ENCODE results near the gene PCDH8. TPM values are rescaled to one million over a fixed set of nuclear protein-coding genes. Genes with fewer than 3 reads are reported as not detected.

Gene PCDH8
- total RNA-seq, 4 donors from 2014 or later: not detected

DNA sequence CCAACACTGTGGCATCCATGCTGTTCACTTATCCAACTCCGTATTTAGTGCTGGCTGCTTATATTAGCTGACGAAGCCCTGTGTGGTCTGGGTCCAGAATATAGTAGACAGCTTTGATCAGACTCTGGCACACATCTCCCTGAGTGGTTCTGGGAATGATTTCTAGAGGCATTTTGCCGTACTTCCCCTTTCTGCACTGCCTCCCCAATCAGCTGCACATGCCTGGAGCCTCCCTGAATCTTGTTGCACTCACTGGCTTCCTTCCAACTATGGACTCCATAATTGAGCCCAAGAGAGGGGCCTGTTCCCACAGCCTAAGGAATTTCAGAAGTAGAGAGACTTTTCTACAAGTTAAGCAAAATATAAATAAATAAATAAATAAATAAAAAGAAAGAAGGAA is 30.4 kb upstream of the PCDH8 start:
- Histone ChIP-seq H3K9me3 (peaks cover 0 to 23% (median 3%) of the 10 kb centered on the region in 3 donors), H3K4me1 (no peaks in the 10 kb centered on the region)
- intact Hi-C loops (cut with DNase I): no loop called here

GRCh38 chr13:52870143-52870542 is 21.7 kb upstream of the PCDH8 start:
- Histone ChIP-seq H3K27ac (no peak overlapping the region), H3K4me1 (no peaks in the 10 kb centered on the region), H3K27me3 (peaks cover 0 to 13% (median 0%) of the 10 kb centered on the region in 4 donors), H3K9me3 (peaks cover 0 to 19% (median 0%) of the 10 kb centered on the region in 3 donors), H3K4me3 (no peak overlapping the region), H3K36me3 (no peaks in the 10 kb centered on the region)
- no peak for DNase-seq
- 63 to 76% methylated on average over 3 of the region's 3 CpGs for WGBS, 2 donors
- intact Hi-C loops (cut with DNase I): no loop called here
- TF ChIP-seq POLR2A (IDR thresholded peaks at IDR 0.05) (no peak), CTCF (IDR thresholded peaks at IDR 0.05) (no peak)

More for the DNA sequence above, 30.4 kb upstream of the PCDH8 start:
- 65 to 69% methylated on average over 3 of the region's 3 CpGs for WGBS, 2 donors
- no peak for DNase-seq
- no peak overlapping the region for H3K4me3 ChIP-seq
- TF ChIP-seq CTCF (IDR thresholded peaks at IDR 0.05) (no peak), POLR2A (IDR thresholded peaks at IDR 0.05) (no peak)
- no peaks in the 10 kb centered on the region for H3K27me3 ChIP-seq
- no peaks in the 10 kb centered on the region for H3K36me3 ChIP-seq
- H3K27ac ChIP-seq: no peak overlapping the region

- intact Hi-C loops (cut with DNase I): no loop called here
- Histone ChIP-seq H3K27ac (no peak overlapping the region), H3K36me3 (no peaks in the 10 kb centered on the region), H3K9me3 (peaks cover 0 to 13% (median 0%) of the 10 kb centered on the region in 3 donors), H3K4me1 (no peaks in the 10 kb centered on the region), H3K27me3 (peaks cover 0 to 13% (median 0%) of the 10 kb centered on the region in 4 donors), H3K4me3 (no peak overlapping the region)
- WGBS, 2 donors: 44 to 57% methylated on average over 4 of the region's 4 CpGs
- TF ChIP-seq POLR2A (IDR thresholded peaks at IDR 0.05): no peak
- no peak for TF ChIP-seq CTCF (IDR thresholded peaks at IDR 0.05)
- DNase-seq: no peak
These were observed 21.2 kb upstream of the PCDH8 start for GRCh38 chr13:52869621-52870020.

DNA sequence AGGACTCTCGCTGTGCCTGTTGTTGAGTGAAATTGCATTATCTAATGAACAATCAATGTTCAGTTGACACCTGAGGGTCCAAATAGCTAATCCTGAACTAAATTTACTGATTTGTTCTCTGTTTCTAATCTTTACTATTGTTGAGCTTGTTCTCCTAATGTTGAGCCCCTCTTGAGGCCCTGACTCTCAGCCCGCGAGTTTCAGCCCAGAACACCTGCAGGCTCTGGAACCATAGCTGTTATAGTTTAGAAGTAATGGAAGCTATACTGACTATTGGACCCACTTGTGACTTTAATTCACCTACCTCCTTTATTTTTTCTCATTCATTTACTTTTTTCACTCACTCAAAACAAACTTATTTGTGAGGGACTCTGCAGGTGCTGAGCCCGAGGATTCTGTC is 20.6 kb upstream of the PCDH8 start:
- intact Hi-C loops (cut with DNase I): no loop called here
- H3K27me3 ChIP-seq: peaks cover 0 to 13% (median 0%) of the 10 kb centered on the region in 4 donors
- no peaks in the 10 kb centered on the region for H3K4me1 ChIP-seq
- H3K36me3 ChIP-seq: no peaks in the 10 kb centered on the region
- WGBS, 2 donors: 75 to 81% methylated on average over 4 of the region's 4 CpGs
- no peak overlapping the region for H3K4me3 ChIP-seq
- no peak for DNase-seq
- no peak overlapping the region for H3K27ac ChIP-seq
- peaks cover 0 to 8% (median 0%) of the 10 kb centered on the region in 3 donors for H3K9me3 ChIP-seq
- TF ChIP-seq POLR2A (IDR thresholded peaks at IDR 0.05) (no peak), CTCF (IDR thresholded peaks at IDR 0.05) (no peak)

- intact Hi-C loops (cut with DNase I): no loop called here
- Histone ChIP-seq H3K36me3 (no peaks in the 10 kb centered on the region), H3K27ac (no peak overlapping the region), H3K9me3 (no peaks in the 10 kb centered on the region), H3K4me3 (no peak overlapping the region), H3K27me3 (peaks cover 0 to 13% (median 0%) of the 10 kb centered on the region in 4 donors), H3K4me1 (no peaks in the 10 kb centered on the region)
- TF ChIP-seq CTCF (IDR thresholded peaks at IDR 0.05) (no peak), POLR2A (IDR thresholded peaks at IDR 0.05) (no peak)
- WGBS, 2 donors: 42 to 43% methylated on average over 4 of the region's 4 CpGs
- no peak for DNase-seq
These were observed 19.8 kb upstream of the PCDH8 start for GRCh38 chr13:52868190-52868589.

Measured in esophagus squamous epithelium (tissue), 5 donors.